HEK293 (cell line): ENCODE data around the gene ATF7IP2.

Experiments used
- CTCF ChIA-PET: fragments of 350-600 bp; formaldehyde crosslinking; extraction: SDS; loops from one replicate; lab custom pipeline; 2021; ENCODE audit warnings: antibody characterized with exemption; lab: Yijun Ruan, JAX
- POLR2A ChIA-PET: fragments of 300-600 bp; formaldehyde crosslinking; extraction: SDS; loops from one replicate; lab custom pipeline; 2020; ENCODE audit warnings: antibody characterized with exemption, inconsistent platforms; lab: Yijun Ruan, JAX
- H3K27ac ChIP-seq: fragments of 200-500 bp; sonication (Bioruptor generic); 2 replicates; pipeline ENCODE4 v1.5.1; 2014; ENCODE audit warnings: low read depth, low read length, control low read depth, inconsistent platforms; ENCODE audit errors: extremely low read depth
- H3K36me3 ChIP-seq, 2 experiments: fragments of 200-500 bp in 1 of 2; sonication (Bioruptor generic) in 1 of 2; 1 replicate in 1 of 2; 2 replicates in 1 of 2; pipeline ENCODE4 v1.5.1; 2014 to 2017; ENCODE audit warnings: inconsistent platforms in 2 of 2, low read length in 2 of 2; ENCODE audit not compliant: control insufficient read depth in 2 of 2, insufficient read depth in 1 of 2
- H3K4me1 ChIP-seq: fragments of 200-500 bp; sonication (Bioruptor generic); 2 replicates; pipeline ENCODE4 v1.5.1; 2014; ENCODE audit warnings: mild to moderate bottlenecking, low read length, inconsistent platforms; ENCODE audit not compliant: control insufficient read depth, insufficient read depth
- H3K4me3 ChIP-seq: 2 replicates; pipeline ENCODE4 v1.5.1; 2011; ENCODE audit warnings: low read depth, mild to moderate bottlenecking, control low read depth, low read length, moderate library complexity
- H3K9me3 ChIP-seq: fragments of 200-500 bp; sonication (Bioruptor generic); 2 replicates; pipeline ENCODE4 v1.5.1; 2014; ENCODE audit warnings: low read depth, low read length, inconsistent platforms; ENCODE audit not compliant: control insufficient read depth, insufficient read depth
- BCL11A ChIP-seq: fragments of 450-650 bp; formaldehyde crosslinking; IDR thresholded peaks from 2 replicates; pipeline ENCODE4 v1.5.1; 2016; ENCODE audit warnings: low read depth, missing biosample characterization, missing genetic modification characterization
- HOXC10 ChIP-seq: sonication (generic); formaldehyde crosslinking; IDR thresholded peaks from 2 replicates; pipeline ENCODE4 v1.8.1; 2023; ENCODE audit warnings: mild to moderate bottlenecking, missing genetic modification reagents
- OVOL3 ChIP-seq: fragments of 450-650 bp; formaldehyde crosslinking; IDR thresholded peaks from 2 replicates; pipeline ENCODE4 v1.5.1; 2016; ENCODE audit warnings: missing biosample characterization, missing genetic modification characterization
- PBX3 ChIP-seq: sonication (generic); formaldehyde crosslinking; IDR thresholded peaks from 2 replicates; pipeline ENCODE4 v1.8.1; 2022; ENCODE audit warnings: mild to moderate bottlenecking, moderate library complexity, missing genetic modification reagents
- RBAK ChIP-seq: fragments of 450-650 bp; formaldehyde crosslinking; IDR thresholded peaks from 2 replicates; pipeline ENCODE4 v1.5.1; 2016; ENCODE audit warnings: missing biosample characterization, missing genetic modification characterization
- SCRT2 ChIP-seq: fragments of 450-650 bp; formaldehyde crosslinking; IDR thresholded peaks from 2 replicates; pipeline ENCODE4 v1.5.1; 2016; ENCODE audit warnings: missing biosample characterization, missing genetic modification characterization
- ZBTB1 ChIP-seq: fragments of 450-650 bp; formaldehyde crosslinking; IDR thresholded peaks from 2 replicates; pipeline ENCODE4 v1.5.1; 2016; ENCODE audit warnings: missing biosample characterization, missing genetic modification characterization
- ZFP69B ChIP-seq: fragments of 450-650 bp; formaldehyde crosslinking; IDR thresholded peaks from 2 replicates; pipeline ENCODE4 v1.5.1; 2016; ENCODE audit warnings: missing biosample characterization, missing genetic modification characterization
- ZNF175 ChIP-seq: fragments of 450-650 bp; formaldehyde crosslinking; IDR thresholded peaks from 2 replicates; pipeline ENCODE4 v1.5.1; 2016; ENCODE audit warnings: missing biosample characterization, missing genetic modification characterization
- ZNF23 ChIP-seq: fragments of 450-650 bp; formaldehyde crosslinking; IDR thresholded peaks from 2 replicates; pipeline ENCODE4 v1.5.1; 2016; ENCODE audit warnings: missing biosample characterization, missing genetic modification characterization, borderline replicate concordance
- ZNF292 ChIP-seq: fragments of 450-650 bp; formaldehyde crosslinking; IDR thresholded peaks from 2 replicates; pipeline ENCODE4 v1.5.1; 2016; ENCODE audit warnings: low read depth, missing biosample characterization, missing genetic modification characterization, borderline replicate concordance
- ZNF350 ChIP-seq: fragments of 450-650 bp; formaldehyde crosslinking; IDR thresholded peaks from 2 replicates; pipeline ENCODE4 v1.5.0; 2017; ENCODE audit warnings: missing biosample characterization, mild to moderate bottlenecking, missing genetic modification characterization
- ZNF37A ChIP-seq: fragments of 450-650 bp; IDR thresholded peaks from 2 replicates; pipeline ENCODE4 v1.5.1; 2018; ENCODE audit warnings: missing biosample characterization, missing genetic modification characterization
- ZNF391 ChIP-seq: fragments of 450-650 bp; formaldehyde crosslinking; IDR thresholded peaks from 2 replicates; pipeline ENCODE4 v1.5.1; 2016; ENCODE audit warnings: low read depth, missing biosample characterization, missing genetic modification characterization, borderline replicate concordance
- ZNF473 ChIP-seq: fragments of 450-650 bp; formaldehyde crosslinking; IDR thresholded peaks from 2 replicates; pipeline ENCODE4 v1.5.1; 2017; ENCODE audit warnings: missing biosample characterization, missing genetic modification characterization
- ZNF549 ChIP-seq: fragments of 450-650 bp; IDR thresholded peaks from 2 replicates; pipeline ENCODE4 v1.5.1; 2018; ENCODE audit warnings: missing biosample characterization, missing genetic modification characterization, mild to moderate bottlenecking, inconsistent platforms, moderate library complexity
- ZNF585B ChIP-seq: fragments of 450-650 bp; formaldehyde crosslinking; IDR thresholded peaks from 2 replicates; pipeline ENCODE4 v1.5.1; 2016; ENCODE audit warnings: missing biosample characterization, missing genetic modification characterization
- ZNF600 ChIP-seq: fragments of 450-650 bp; formaldehyde crosslinking; IDR thresholded peaks from 2 replicates; pipeline ENCODE4 v1.5.1; 2016; ENCODE audit warnings: missing biosample characterization, missing genetic modification characterization
- ZNF660 ChIP-seq: fragments of 450-650 bp; IDR thresholded peaks from 2 replicates; pipeline ENCODE4 v1.5.1; 2018; ENCODE audit warnings: missing biosample characterization, mild to moderate bottlenecking, missing genetic modification characterization
- ZNF670 ChIP-seq: fragments of 450-650 bp; formaldehyde crosslinking; IDR thresholded peaks from 2 replicates; pipeline ENCODE4 v1.5.1; 2016; ENCODE audit warnings: missing biosample characterization, missing genetic modification characterization, low read depth
- ZNF837 ChIP-seq: fragments of 450-650 bp; formaldehyde crosslinking; IDR thresholded peaks from 2 replicates; pipeline ENCODE4 v1.5.1; 2016; ENCODE audit warnings: missing biosample characterization, missing genetic modification characterization
- ZNF843 ChIP-seq: fragments of 450-650 bp; formaldehyde crosslinking; IDR thresholded peaks from 2 replicates; pipeline ENCODE4 v1.5.1; 2016; ENCODE audit warnings: missing biosample characterization, missing genetic modification characterization
- TF ChIP-seq, protein P1 (sequence below): fragments of 450-650 bp; IDR thresholded peaks from 2 replicates; pipeline ENCODE4 v1.5.1; 2018; ENCODE audit warnings: missing biosample characterization, mild to moderate bottlenecking, missing genetic modification characterization
- TF ChIP-seq, protein P2 (sequence below): fragments of 450-650 bp; formaldehyde crosslinking; IDR thresholded peaks from 2 replicates; pipeline ENCODE4 v1.5.1; 2016; ENCODE audit warnings: missing biosample characterization, missing genetic modification characterization
- TF ChIP-seq, protein P3 (sequence below): fragments of 450-650 bp; formaldehyde crosslinking; IDR thresholded peaks from 2 replicates; pipeline ENCODE4 v1.5.1; 2016; ENCODE audit warnings: missing biosample characterization, missing genetic modification characterization
- TF ChIP-seq, protein P4 (sequence below): fragments of 450-650 bp; formaldehyde crosslinking; IDR thresholded peaks from 2 replicates; pipeline ENCODE4 v1.5.1; 2016; ENCODE audit warnings: missing biosample characterization, missing genetic modification characterization
- TF ChIP-seq, protein P5 (sequence below): fragments of 450-650 bp; formaldehyde crosslinking; IDR thresholded peaks from 2 replicates; pipeline ENCODE4 v1.5.1; 2017; ENCODE audit warnings: missing biosample characterization, mild to moderate bottlenecking, missing genetic modification characterization, moderate library complexity

The ATF7IP2 gene

DNA sequence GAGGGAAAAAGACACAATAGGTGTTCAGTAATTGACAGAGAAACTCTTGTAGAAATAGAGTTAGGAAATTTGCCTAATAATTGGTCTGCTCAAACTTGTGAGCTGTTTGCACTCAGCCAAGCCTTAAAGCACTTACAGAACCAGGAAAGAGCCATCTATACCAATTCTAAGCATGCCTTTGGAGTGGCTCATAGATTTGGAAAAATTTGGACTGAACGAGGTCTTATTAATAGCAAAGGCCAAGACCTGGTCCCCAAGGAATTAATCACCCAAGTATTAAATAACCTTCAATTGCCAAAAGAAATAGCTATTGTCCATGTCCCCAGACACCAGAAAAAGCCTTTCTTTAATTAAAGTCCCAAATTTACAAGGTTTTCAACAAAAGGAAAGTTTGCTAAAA is 104.3 kb downstream of the ATF7IP2 start:
- Histone ChIP-seq H3K4me3 (no peak overlapping the region), H3K36me3 (no peaks in the 10 kb centered on the region), H3K27ac (no peak overlapping the region), H3K4me1 (no peaks in the 10 kb centered on the region), H3K9me3 (no peaks in the 10 kb centered on the region)
- TF ChIP-seq ZNF23 (tag by site-specific recombination) (no peak), ZNF837 (no peak), ZNF391 (tag by site-specific recombination) (no peak), ZNF350 (no peak), ZNF175 (no peak), ZNF600 (tag by site-specific recombination) (no peak), BCL11A (tag by site-specific recombination) (no peak), ZNF843 (tag by site-specific recombination) (no peak), ZFP69B (tag by site-specific recombination) (no peak), SCRT2 (tag by site-specific recombination) (no peak), ZNF585B (tag by site-specific recombination) (no peak), HOXC10 (no peak), ZNF670 (tag by site-specific recombination) (no peak)
- TF ChIP-seq, protein P1, sequence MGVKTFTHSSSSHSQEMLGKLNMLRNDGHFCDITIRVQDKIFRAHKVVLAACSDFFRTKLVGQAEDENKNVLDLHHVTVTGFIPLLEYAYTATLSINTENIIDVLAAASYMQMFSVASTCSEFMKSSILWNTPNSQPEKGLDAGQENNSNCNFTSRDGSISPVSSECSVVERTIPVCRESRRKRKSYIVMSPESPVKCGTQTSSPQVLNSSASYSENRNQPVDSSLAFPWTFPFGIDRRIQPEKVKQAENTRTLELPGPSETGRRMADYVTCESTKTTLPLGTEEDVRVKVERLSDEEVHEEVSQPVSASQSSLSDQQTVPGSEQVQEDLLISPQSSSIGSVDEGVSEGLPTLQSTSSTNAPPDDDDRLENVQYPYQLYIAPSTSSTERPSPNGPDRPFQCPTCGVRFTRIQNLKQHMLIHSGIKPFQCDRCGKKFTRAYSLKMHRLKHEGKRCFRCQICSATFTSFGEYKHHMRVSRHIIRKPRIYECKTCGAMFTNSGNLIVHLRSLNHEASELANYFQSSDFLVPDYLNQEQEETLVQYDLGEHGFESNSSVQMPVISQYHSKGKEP: no peak
- TF ChIP-seq, protein P2, sequence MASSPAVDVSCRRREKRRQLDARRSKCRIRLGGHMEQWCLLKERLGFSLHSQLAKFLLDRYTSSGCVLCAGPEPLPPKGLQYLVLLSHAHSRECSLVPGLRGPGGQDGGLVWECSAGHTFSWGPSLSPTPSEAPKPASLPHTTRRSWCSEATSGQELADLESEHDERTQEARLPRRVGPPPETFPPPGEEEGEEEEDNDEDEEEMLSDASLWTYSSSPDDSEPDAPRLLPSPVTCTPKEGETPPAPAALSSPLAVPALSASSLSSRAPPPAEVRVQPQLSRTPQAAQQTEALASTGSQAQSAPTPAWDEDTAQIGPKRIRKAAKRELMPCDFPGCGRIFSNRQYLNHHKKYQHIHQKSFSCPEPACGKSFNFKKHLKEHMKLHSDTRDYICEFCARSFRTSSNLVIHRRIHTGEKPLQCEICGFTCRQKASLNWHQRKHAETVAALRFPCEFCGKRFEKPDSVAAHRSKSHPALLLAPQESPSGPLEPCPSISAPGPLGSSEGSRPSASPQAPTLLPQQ (tag by site-specific recombination): no peak
- ChIA-PET CTCF (interaction anchor here (0.7 kb wide), 1 partner anchor 1956 kb away, joined by 3 read pairs; no protein-coding TSS in a partner anchor), POLR2A (no interaction called here)

DNA sequence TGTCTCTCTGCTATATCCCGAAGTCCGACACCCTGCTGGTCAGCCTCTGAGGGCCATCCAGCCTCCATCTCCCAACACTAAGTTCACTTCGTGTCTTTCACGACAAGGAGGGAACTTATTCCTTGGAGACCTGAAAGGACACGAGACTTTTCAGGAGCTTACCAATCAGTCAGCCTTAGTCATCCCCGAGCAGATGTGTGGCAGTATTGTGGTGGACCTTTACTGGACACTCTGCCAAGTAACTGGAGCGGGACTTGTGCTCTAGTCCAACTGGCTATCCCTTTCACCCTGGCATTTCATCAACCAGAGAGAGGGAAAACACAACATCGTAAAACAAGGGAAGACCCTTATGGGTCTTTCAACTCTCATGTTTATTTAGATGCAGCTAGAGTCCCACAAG is 107.4 kb downstream of the ATF7IP2 start:
- CTCF ChIA-PET: interaction anchor here (0.6 to 1.5 kb wide), 2 partner anchors 236 to 452 kb away, joined by 3 read pairs; no protein-coding TSS in a partner anchor
- no peaks in the 10 kb centered on the region for H3K4me1 ChIP-seq
- POLR2A ChIA-PET: no interaction called here
- no peaks in the 10 kb centered on the region for H3K9me3 ChIP-seq
- H3K36me3 ChIP-seq: no peaks in the 10 kb centered on the region
- no peak overlapping the region for H3K4me3 ChIP-seq
- H3K27ac ChIP-seq: no peak overlapping the region
- TF ChIP-seq, protein P3, sequence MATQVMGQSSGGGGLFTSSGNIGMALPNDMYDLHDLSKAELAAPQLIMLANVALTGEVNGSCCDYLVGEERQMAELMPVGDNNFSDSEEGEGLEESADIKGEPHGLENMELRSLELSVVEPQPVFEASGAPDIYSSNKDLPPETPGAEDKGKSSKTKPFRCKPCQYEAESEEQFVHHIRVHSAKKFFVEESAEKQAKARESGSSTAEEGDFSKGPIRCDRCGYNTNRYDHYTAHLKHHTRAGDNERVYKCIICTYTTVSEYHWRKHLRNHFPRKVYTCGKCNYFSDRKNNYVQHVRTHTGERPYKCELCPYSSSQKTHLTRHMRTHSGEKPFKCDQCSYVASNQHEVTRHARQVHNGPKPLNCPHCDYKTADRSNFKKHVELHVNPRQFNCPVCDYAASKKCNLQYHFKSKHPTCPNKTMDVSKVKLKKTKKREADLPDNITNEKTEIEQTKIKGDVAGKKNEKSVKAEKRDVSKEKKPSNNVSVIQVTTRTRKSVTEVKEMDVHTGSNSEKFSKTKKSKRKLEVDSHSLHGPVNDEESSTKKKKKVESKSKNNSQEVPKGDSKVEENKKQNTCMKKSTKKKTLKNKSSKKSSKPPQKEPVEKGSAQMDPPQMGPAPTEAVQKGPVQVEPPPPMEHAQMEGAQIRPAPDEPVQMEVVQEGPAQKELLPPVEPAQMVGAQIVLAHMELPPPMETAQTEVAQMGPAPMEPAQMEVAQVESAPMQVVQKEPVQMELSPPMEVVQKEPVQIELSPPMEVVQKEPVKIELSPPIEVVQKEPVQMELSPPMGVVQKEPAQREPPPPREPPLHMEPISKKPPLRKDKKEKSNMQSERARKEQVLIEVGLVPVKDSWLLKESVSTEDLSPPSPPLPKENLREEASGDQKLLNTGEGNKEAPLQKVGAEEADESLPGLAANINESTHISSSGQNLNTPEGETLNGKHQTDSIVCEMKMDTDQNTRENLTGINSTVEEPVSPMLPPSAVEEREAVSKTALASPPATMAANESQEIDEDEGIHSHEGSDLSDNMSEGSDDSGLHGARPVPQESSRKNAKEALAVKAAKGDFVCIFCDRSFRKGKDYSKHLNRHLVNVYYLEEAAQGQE (tag by site-specific recombination): no peak
- no peak for TF ChIP-seq OVOL3
- no peak for TF ChIP-seq ZNF549 (tag by site-specific recombination)
- no peak for TF ChIP-seq ZNF292 (tag by site-specific recombination)
- TF ChIP-seq, protein P4, sequence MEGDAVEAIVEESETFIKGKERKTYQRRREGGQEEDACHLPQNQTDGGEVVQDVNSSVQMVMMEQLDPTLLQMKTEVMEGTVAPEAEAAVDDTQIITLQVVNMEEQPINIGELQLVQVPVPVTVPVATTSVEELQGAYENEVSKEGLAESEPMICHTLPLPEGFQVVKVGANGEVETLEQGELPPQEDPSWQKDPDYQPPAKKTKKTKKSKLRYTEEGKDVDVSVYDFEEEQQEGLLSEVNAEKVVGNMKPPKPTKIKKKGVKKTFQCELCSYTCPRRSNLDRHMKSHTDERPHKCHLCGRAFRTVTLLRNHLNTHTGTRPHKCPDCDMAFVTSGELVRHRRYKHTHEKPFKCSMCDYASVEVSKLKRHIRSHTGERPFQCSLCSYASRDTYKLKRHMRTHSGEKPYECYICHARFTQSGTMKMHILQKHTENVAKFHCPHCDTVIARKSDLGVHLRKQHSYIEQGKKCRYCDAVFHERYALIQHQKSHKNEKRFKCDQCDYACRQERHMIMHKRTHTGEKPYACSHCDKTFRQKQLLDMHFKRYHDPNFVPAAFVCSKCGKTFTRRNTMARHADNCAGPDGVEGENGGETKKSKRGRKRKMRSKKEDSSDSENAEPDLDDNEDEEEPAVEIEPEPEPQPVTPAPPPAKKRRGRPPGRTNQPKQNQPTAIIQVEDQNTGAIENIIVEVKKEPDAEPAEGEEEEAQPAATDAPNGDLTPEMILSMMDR (tag by site-specific recombination): no peak
- TF ChIP-seq ZNF37A (tag by site-specific recombination): no peak
- no peak for TF ChIP-seq ZNF473
- no peak for TF ChIP-seq ZBTB1 (tag by site-specific recombination)
- no peak for TF ChIP-seq RBAK (tag by site-specific recombination)
- TF ChIP-seq PBX3 (CRISPR knock-in tag): no peak
- TF ChIP-seq, protein P5, sequence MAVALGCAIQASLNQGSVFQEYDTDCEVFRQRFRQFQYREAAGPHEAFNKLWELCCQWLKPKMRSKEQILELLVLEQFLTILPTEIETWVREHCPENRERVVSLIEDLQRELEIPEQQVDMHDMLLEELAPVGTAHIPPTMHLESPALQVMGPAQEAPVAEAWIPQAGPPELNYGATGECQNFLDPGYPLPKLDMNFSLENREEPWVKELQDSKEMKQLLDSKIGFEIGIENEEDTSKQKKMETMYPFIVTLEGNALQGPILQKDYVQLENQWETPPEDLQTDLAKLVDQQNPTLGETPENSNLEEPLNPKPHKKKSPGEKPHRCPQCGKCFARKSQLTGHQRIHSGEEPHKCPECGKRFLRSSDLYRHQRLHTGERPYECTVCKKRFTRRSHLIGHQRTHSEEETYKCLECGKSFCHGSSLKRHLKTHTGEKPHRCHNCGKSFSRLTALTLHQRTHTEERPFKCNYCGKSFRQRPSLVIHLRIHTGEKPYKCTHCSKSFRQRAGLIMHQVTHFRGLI (tag by site-specific recombination): no peak
- no peak for TF ChIP-seq ZNF660 (tag by site-specific recombination)
